HL-60 (cell line): ENCODE results near the gene MAB21L4.

ENCODE experiments used
- POLR2AphosphoS5 ChIP-seq: IDR thresholded peaks from 2 replicates; pipeline ENCODE4 v1.6.1; 2012; ENCODE audit warnings: low read depth
- TF ChIP-seq, protein P1 (sequence below): IDR thresholded peaks from one replicate; pipeline ENCODE4 v1.5.1; 2011; ENCODE audit warnings: low read length, control low read depth, inconsistent platforms; ENCODE audit not compliant: insufficient read depth

DNA sequence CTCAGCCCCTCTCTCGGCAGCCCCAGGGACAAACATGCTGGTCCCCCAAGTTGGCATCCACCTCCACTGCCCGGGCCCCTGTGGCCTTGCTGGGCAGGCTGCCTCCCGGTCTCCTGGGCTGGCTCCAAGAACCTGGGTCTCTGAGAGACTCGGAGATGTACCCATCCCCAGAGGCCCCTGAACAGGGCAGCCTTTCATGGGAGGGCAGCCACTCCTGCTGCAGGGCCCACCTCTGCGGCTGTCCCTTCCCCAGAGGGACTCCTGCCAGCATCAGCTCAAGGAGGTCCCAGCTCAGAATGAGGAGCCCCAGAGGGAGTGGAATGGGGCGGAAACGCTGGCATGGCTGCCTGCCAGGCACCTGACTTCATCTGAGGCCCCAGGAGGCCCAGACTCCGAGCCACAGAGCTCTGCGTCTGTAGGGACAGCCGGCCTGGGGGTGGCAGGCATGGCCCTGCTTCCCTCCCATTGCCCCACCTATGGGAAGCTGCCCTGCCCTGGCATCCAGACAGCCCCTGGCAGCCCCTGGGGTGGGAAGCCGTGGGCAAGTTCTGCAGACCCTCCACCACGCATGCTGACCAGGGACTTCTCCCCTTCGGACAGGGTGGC is 9.3 kb upstream of the MAB21L4 start:
- TF ChIP-seq, protein P1, sequence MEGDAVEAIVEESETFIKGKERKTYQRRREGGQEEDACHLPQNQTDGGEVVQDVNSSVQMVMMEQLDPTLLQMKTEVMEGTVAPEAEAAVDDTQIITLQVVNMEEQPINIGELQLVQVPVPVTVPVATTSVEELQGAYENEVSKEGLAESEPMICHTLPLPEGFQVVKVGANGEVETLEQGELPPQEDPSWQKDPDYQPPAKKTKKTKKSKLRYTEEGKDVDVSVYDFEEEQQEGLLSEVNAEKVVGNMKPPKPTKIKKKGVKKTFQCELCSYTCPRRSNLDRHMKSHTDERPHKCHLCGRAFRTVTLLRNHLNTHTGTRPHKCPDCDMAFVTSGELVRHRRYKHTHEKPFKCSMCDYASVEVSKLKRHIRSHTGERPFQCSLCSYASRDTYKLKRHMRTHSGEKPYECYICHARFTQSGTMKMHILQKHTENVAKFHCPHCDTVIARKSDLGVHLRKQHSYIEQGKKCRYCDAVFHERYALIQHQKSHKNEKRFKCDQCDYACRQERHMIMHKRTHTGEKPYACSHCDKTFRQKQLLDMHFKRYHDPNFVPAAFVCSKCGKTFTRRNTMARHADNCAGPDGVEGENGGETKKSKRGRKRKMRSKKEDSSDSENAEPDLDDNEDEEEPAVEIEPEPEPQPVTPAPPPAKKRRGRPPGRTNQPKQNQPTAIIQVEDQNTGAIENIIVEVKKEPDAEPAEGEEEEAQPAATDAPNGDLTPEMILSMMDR: no peak
- no peak for TF ChIP-seq POLR2AphosphoS5
